HepG2 (cell line): ENCODE results near the gene ZNF839. TPM values are rescaled to one million over a fixed set of nuclear protein-coding genes. Genes with fewer than 3 reads are reported as not detected.

ENCODE experiments used
- ATAC-seq: fragments of 200-7000 bp; cut with Tn5 transposase; 3 replicates; pipeline ENCODE4 v1.9.1; 2020; ENCODE audit warnings: mild to moderate bottlenecking, moderate library complexity
- BruUV-seq: library from RNA; stranded (reverse); fragments of 400-500 nt; replicated peaks from 2 replicates; lab custom pipeline; 2021; lab: Mats Ljungman, UMichigan
- CTCF ChIA-PET: fragments of 300-600 bp; formaldehyde crosslinking; extraction: SDS; loops from one replicate; lab custom pipeline; 2021; ENCODE audit warnings: low total read pairs, inconsistent platforms, low intra/inter-chr PET ratio; lab: Yijun Ruan, JAX
- POLR2A ChIA-PET: fragments of 350-600 bp; sonication (Branson Sonifier 250); formaldehyde crosslinking; loops from one replicate; lab custom pipeline; 2020; ENCODE audit warnings: antibody characterized with exemption, inconsistent platforms; lab: Yijun Ruan, JAX
- DNase-seq: peaks from one replicate; pipeline ENCODE4 v3.0.0-alpha.2; 2015; ENCODE audit warnings: low spot score
- FAIRE-seq: peaks from 3 replicates; lab custom pipeline; 2011; peaks lifted over from hg19 to GRCh38; lab: Jason Lieb, UNC
- H2AFZ ChIP-seq: one replicate; pipeline ENCODE4 v1.6.1; 2011; ENCODE audit warnings: low read length, inconsistent platforms
- H3K27ac ChIP-seq: fragments of 300-600 bp; 3 replicates; pipeline ENCODE4 v1.8.0; 2011; ENCODE audit warnings: mixed run types, mild to moderate bottlenecking, mixed read lengths, low read length, inconsistent platforms; ENCODE audit not compliant: insufficient read depth; ENCODE audit errors: extremely low read length
- H3K27me3 ChIP-seq, 2 experiments: fragments of 200-600 bp in 1 of 2; 2 replicates in 1 of 2; 3 replicates in 1 of 2; pipeline versions ENCODE4 v1.6.0 to v1.8.0; 2011; ENCODE audit warnings: low read length in 2 of 2, mild to moderate bottlenecking in 2 of 2, moderate library complexity in 2 of 2, inconsistent platforms in 1 of 2; ENCODE audit not compliant: insufficient read depth in 2 of 2, control insufficient read depth in 1 of 2
- H3K36me3 ChIP-seq, 2 experiments: fragments of 200-600 bp in 1 of 2; replicated peaks in 1 of 2; 2 replicates in 1 of 2; 3 replicates in 1 of 2; pipeline versions ENCODE4 v1.5.1 to v1.8.0; 2011; ENCODE audit warnings: low read length in 2 of 2, inconsistent platforms in 1 of 2; ENCODE audit not compliant: insufficient read depth in 2 of 2, control insufficient read depth in 1 of 2
- H3K4me1 ChIP-seq: 2 replicates; pipeline ENCODE4 v1.5.1; 2012; ENCODE audit warnings: low read length, inconsistent platforms; ENCODE audit not compliant: insufficient read depth
- H3K4me2 ChIP-seq: 2 replicates; pipeline ENCODE4 v1.6.0; 2011; ENCODE audit warnings: low read depth, low read length, inconsistent platforms
- H3K4me3 ChIP-seq, 3 experiments: fragments of 200-600 bp in 1 of 3; sonication (generic), shearing (Covaris generic) in 1 of 3; replicated peaks in 1 of 3; 2 replicates each; pipeline ENCODE4 v1.5.1; 2011 to 2016; ENCODE audit warnings: low read length in 3 of 3, inconsistent platforms in 2 of 3, low read depth in 2 of 3, mild to moderate bottlenecking in 2 of 3, control low read depth in 1 of 3, mixed read lengths in 1 of 3; ENCODE audit not compliant: insufficient read depth in 1 of 3
- H3K79me2 ChIP-seq: one replicate; pipeline ENCODE4 v1.6.1; 2011; ENCODE audit warnings: low read length, inconsistent platforms; ENCODE audit not compliant: insufficient read depth
- H3K9ac ChIP-seq: 2 replicates; pipeline ENCODE4 v1.6.0; 2011; ENCODE audit warnings: mild to moderate bottlenecking, low read depth, low read length, inconsistent platforms; ENCODE audit not compliant: insufficient read depth
- H3K9me3 ChIP-seq: 2 replicates; pipeline ENCODE4 v1.5.1; 2012; ENCODE audit warnings: mild to moderate bottlenecking, low read length
- H4K20me1 ChIP-seq: 2 replicates; pipeline ENCODE4 v1.6.0; 2011; ENCODE audit warnings: inconsistent platforms, mild to moderate bottlenecking, low read length, moderate library complexity; ENCODE audit not compliant: insufficient read depth
- KDM5A ChIP-seq: fragments of 200-600 bp; sonication (generic); IDR thresholded peaks from 2 replicates; pipeline ENCODE4 v1.7.0; 2018; ENCODE audit warnings: antibody characterized with exemption, mild to moderate bottlenecking, low read length, borderline replicate concordance
- MEF2D ChIP-seq: sonication (generic); formaldehyde crosslinking; IDR thresholded peaks from 2 replicates; pipeline ENCODE4 v1.5.1; 2020; ENCODE audit warnings: mild to moderate bottlenecking, missing genetic modification reagents
- NPAS2 ChIP-seq: sonication (generic); formaldehyde crosslinking; IDR thresholded peaks from 2 replicates; pipeline ENCODE4 v1.8.0; 2022; ENCODE audit warnings: mild to moderate bottlenecking, missing genetic modification reagents, borderline replicate concordance
- RELA ChIP-seq: sonication (generic); formaldehyde crosslinking; IDR thresholded peaks from 2 replicates; pipeline ENCODE4 v1.4.0; 2020; ENCODE audit warnings: missing genetic modification reagents
- RORA ChIP-seq: sonication (generic); formaldehyde crosslinking; IDR thresholded peaks from 2 replicates; pipeline ENCODE4 v1.5.0; 2020; ENCODE audit warnings: mild to moderate bottlenecking, missing genetic modification reagents, moderate library complexity
- SNAI1 ChIP-seq: sonication (generic); formaldehyde crosslinking; IDR thresholded peaks from 2 replicates; pipeline ENCODE4 v1.5.0; 2020; ENCODE audit warnings: mild to moderate bottlenecking, missing genetic modification reagents, borderline replicate concordance
- ZFP36 ChIP-seq: fragments of 150-350 bp; IDR thresholded peaks from 2 replicates; pipeline ENCODE4 v1.6.1; 2018; ENCODE audit warnings: borderline replicate concordance, low read length, low read depth; ENCODE audit not compliant: partially characterized antibody
- ZNF331 ChIP-seq: sonication (generic); formaldehyde crosslinking; IDR thresholded peaks from 2 replicates; pipeline ENCODE4 v1.4.0; 2020; ENCODE audit warnings: missing genetic modification reagents
- WGBS: methylation state at CpG from one replicate; pipeline ENCODE4 v1.1.6; 2017; ENCODE audit warnings: low lambda C conversion rate; 5-methylcytosine and 5-hydroxymethylcytosine counted together
- in situ Hi-C: cut with HindIII; loops from 2 replicates; pipeline ENCODE4 v1.10.0; 2017; ENCODE audit warnings: low pct_unique_long_range_greater_than_20kb; ENCODE audit not compliant: extremely low pct_ligation_motif_present
- intact Hi-C: fragments of 100-400 bp; cut with micrococcal nuclease; formaldehyde crosslinking; loops from one replicate; pipeline ENCODE4 v1.10.0; 2022; ENCODE audit not compliant: unreplicated experiment
- polyA plus RNA-seq, 8 experiments: library from polyadenylated mRNA; depleted of rRNA in 3 of 8; stranded (reverse) in 7 of 8; unstranded in 1 of 8; fragments of >200 nt; fragmentation: Illumina TruSeq in 4 of 8; extraction: Trizol in 4 of 8; gene quantifications; 2 replicates each; pipeline versions ENCODE4 v1.2.1 to v1.2.3, GENCODE V29; 2011 to 2016; ENCODE audit warnings: low read depth in 4 of 8, missing spikeins in 1 of 8, mixed read lengths in 1 of 8; ENCODE audit not compliant: insufficient read depth in 1 of 8
- total RNA-seq, 5 experiments: library from RNA; depleted of rRNA; stranded (reverse); fragments of >200 nt; fragmentation: Illumina TruSeq; extraction: Trizol; gene quantifications; 2 replicates each; pipeline ENCODE4 v1.2.3, GENCODE V29; 2016; ENCODE audit warnings: low read depth in 1 of 5
- TF ChIP-seq, protein P1 (sequence below): sonication (generic); formaldehyde crosslinking; IDR thresholded peaks from 2 replicates; pipeline ENCODE4 v1.5.1; 2020; ENCODE audit warnings: mild to moderate bottlenecking, missing genetic modification reagents, moderate library complexity
- TF ChIP-seq, protein P2 (sequence below): sonication (generic); formaldehyde crosslinking; IDR thresholded peaks from 2 replicates; pipeline ENCODE4 v1.4.0; 2020; ENCODE audit warnings: missing genetic modification reagents, mild to moderate bottlenecking, borderline replicate concordance

Gene ZNF839
- total and polyA plus RNA-seq, 2 of the 13 experiments (the other 11 are each of a cell fraction or from before 2014, with no cell fraction given): 11.1 to 12.8 TPM

DNA sequence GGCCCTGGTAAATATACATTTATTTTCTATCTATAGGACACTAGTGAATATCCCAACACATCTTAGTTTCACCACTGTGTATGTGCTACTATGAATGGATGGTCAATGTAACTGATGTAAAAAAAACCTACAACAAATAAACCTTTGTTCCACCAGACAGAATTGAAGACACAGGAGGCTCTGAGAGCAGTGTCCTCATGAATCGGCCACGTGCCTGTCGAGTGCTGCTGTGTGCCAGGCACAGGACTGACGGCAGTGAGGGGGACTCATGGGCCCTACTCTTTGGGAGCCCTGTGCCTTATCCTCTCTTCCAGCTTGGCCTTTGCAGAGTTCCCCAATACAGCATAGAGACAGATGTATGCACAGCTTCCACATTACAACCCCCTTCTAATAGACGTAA, 24.9 kb downstream of the ZNF839 start (continued):
- TF ChIP-seq RELA (no peak), ZNF331 (CRISPR knock-in tag) (no peak), RORA (CRISPR knock-in tag) (no peak), NPAS2 (CRISPR knock-in tag) (no peak), SNAI1 (CRISPR knock-in tag) (no peak), ZFP36 (no peak)
- TF ChIP-seq, protein P1, sequence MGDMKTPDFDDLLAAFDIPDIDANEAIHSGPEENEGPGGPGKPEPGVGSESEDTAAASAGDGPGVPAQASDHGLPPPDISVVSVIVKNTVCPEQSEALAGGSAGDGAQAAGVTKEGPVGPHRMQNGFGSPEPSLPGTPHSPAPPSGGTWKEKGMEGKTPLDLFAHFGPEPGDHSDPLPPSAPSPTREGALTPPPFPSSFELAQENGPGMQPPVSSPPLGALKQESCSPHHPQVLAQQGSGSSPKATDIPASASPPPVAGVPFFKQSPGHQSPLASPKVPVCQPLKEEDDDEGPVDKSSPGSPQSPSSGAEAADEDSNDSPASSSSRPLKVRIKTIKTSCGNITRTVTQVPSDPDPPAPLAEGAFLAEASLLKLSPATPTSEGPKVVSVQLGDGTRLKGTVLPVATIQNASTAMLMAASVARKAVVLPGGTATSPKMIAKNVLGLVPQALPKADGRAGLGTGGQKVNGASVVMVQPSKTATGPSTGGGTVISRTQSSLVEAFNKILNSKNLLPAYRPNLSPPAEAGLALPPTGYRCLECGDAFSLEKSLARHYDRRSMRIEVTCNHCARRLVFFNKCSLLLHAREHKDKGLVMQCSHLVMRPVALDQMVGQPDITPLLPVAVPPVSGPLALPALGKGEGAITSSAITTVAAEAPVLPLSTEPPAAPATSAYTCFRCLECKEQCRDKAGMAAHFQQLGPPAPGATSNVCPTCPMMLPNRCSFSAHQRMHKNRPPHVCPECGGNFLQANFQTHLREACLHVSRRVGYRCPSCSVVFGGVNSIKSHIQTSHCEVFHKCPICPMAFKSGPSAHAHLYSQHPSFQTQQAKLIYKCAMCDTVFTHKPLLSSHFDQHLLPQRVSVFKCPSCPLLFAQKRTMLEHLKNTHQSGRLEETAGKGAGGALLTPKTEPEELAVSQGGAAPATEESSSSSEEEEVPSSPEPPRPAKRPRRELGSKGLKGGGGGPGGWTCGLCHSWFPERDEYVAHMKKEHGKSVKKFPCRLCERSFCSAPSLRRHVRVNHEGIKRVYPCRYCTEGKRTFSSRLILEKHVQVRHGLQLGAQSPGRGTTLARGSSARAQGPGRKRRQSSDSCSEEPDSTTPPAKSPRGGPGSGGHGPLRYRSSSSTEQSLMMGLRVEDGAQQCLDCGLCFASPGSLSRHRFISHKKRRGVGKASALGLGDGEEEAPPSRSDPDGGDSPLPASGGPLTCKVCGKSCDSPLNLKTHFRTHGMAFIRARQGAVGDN: peak; percentile 53
- TF ChIP-seq, protein P2, sequence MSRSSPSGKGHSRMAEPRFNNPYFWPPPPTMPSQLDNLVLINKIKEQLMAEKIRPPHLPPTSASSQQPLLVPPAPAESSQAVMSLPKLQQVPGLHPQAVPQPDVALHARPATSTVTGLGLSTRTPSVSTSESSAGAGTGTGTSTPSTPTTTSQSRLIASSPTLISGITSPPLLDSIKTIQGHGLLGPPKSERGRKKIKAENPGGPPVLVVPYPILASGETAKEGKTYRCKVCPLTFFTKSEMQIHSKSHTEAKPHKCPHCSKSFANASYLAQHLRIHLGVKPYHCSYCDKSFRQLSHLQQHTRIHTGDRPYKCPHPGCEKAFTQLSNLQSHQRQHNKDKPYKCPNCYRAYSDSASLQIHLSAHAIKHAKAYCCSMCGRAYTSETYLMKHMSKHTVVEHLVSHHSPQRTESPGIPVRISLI (CRISPR knock-in tag): peak; percentile 31; the same call in 1 of the 2 replicates
- TF ChIP-seq, all 625 proteins: peak for 3

DNA sequence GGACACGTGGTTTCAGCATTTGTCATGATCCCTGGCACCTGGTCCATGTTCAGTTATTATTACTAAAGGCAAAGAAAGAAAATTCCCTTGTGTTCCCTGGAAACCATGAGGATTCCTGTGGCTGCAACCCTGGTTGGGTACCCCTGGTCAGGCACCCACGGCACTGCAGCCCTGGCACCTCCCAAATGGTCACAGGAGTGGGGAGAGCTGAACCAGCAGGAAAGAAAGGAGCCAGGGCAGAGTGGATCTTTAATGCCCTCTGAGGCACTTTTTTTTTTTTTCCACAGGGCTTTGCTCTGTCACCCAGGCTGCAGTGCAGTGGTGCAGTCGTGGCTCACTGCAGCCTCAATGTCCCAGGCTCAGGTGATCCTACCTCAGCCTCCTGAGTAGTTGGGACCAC, 25.7 kb downstream of the ZNF839 start:
- no peak overlapping the region for H3K4me3 ChIP-seq
- DNase-seq: no peak
- H2AFZ ChIP-seq: no peak overlapping the region
- no peak overlapping the region for H3K4me2 ChIP-seq
- 93% methylated on average over 3 of the region's 3 CpGs for WGBS
- in situ Hi-C loops (no loop called here), intact Hi-C loops (no loop called here)
- H3K27ac ChIP-seq: peak overlapping the region; percentile 62
- no peak overlapping the region for H3K9ac ChIP-seq
- H3K4me1 ChIP-seq: peaks cover 17% of the 10 kb centered on the region
- no peak for FAIRE-seq
- ChIA-PET CTCF (no interaction called here), POLR2A (no interaction called here)
- peaks cover 14 to 35% of the 10 kb centered on the region in 2 experiments for H3K36me3 ChIP-seq
- no peaks in the 10 kb centered on the region for H3K27me3 ChIP-seq
- H3K9me3 ChIP-seq: no peaks in the 10 kb centered on the region
- BruUV-seq: no TSS peak
- no peak for ATAC-seq
- H3K79me2 ChIP-seq: no peaks in the 10 kb centered on the region
- H4K20me1 ChIP-seq: no peaks in the 10 kb centered on the region
- no peak for TF ChIP-seq KDM5A
- no peak for TF ChIP-seq MEF2D
